Right cardiac atrium (tissue), 5 donors: ENCODE results near the gene SLC51B. TPM values are rescaled to one million over a fixed set of nuclear protein-coding genes. Genes with fewer than 3 reads are reported as not detected.
A peak's percentile ranks its signal among the peaks of the same experiment; 100 is the strongest.
"Not testable (repeated sequence)": the region's sequence is repeated elsewhere in the genome, so short reads cannot be mapped to it uniquely, and the experiment has no call there.

Experiments
- ATAC-seq, 2 donors: fragments of 200-7000 bp; cut with Tn5 transposase; one replicate each; pipeline versions ENCODE4 v1.8.0 to v1.9.1; 2020; ENCODE audit warnings: moderate library complexity in 2 of 2, mild to moderate bottlenecking in 1 of 2
- DNase-seq, 3 donors: peaks; one replicate each; pipeline ENCODE4 v3.0.0-alpha.2; 2020
- H3K27ac ChIP-seq: one replicate; pipeline ENCODE4 v1.5.1; 2013; ENCODE audit warnings: mild to moderate bottlenecking, low read length, control low read depth, moderate library complexity
- H3K27me3 ChIP-seq: one replicate; pipeline ENCODE4 v1.6.1; 2013; ENCODE audit not compliant: control insufficient read depth, insufficient read depth
- H3K4me1 ChIP-seq: one replicate; pipeline ENCODE4 v1.6.1; 2013; ENCODE audit warnings: low read length; ENCODE audit not compliant: control insufficient read depth, insufficient read depth
- H3K4me3 ChIP-seq: one replicate; pipeline ENCODE4 v1.5.1; 2013; ENCODE audit warnings: low read length, control low read depth
- H3K9me3 ChIP-seq: one replicate; pipeline ENCODE4 v1.6.1; 2013; ENCODE audit warnings: low read length; ENCODE audit not compliant: control insufficient read depth
- WGBS: extraction: QIAGEN DNeasy Blood & Tissue Kit; methylation state at CpG from one replicate; pipeline ENCODE4 v1.1.7; 2013; 5-methylcytosine and 5-hydroxymethylcytosine counted together
- intact Hi-C, 4 donors: fragments of 100-400 bp; cut with DNase I; formaldehyde crosslinking; loops; one replicate each; pipeline versions ENCODE4 v1.11.0 to v1.14.0; 2022 to 2023
- polyA plus RNA-seq: library from polyadenylated mRNA; stranded (reverse); fragments of 200-250 nt; gene quantifications from one replicate; pipeline ENCODE4 v1.2.3, GENCODE V29; 2013
- total RNA-seq, 4 donors: library from RNA; stranded (reverse); fragmentation: NEBNext Ultra II Directional; extraction: Animal tissue kit (Norgen Biotek cat#: 25700); gene quantifications; one replicate each; pipeline ENCODE4 v1.2.1, GENCODE V29; 2021
- donor health status: healthy with polysubstance abuse.
- donor health status: DM: no; HTN: yes; CAD: no.
- donor health status: DM: no; HTN: no; CAD: no.
- donor health status: DM: no; HTN: yes; CAD: no; lungs with severe emphysema.
- donor health status: DM: yes; HTN: yes; CAD: no.

The SLC51B gene
- total and polyA plus RNA-seq, 5 donors, result not detected

- WGBS, result 71% methylated on average over 14 of the region's 14 CpGs
- Histone ChIP-seq H3K9me3 (no peaks in the 10 kb centered on the region), H3K27ac (no peak overlapping the region), H3K27me3 (no peaks in the 10 kb centered on the region), H3K4me3 (no peak overlapping the region), H3K4me1 (peaks cover 15% of the 10 kb centered on the region)
- DNase-seq (peak in 2 of 3 donors; percentile 43 to 48), ATAC-seq (peak; percentile 24 to 57)
- intact Hi-C loops, result loop anchor here in 1 of 4 donors (10.0 kb wide), 1 partner anchor 60 kb away; no protein-coding TSS in a partner anchor
Observed at GRCh38 chr15:65094294-65094995, 49.3 kb downstream of the SLC51B start.

GRCh38 chr15:65095011-65095746, 50.0 kb downstream of the SLC51B start:
- Histone ChIP-seq H3K4me3 (no peak overlapping the region), H3K27ac (no peak overlapping the region), H3K9me3 (no peaks in the 10 kb centered on the region), H3K27me3 (no peaks in the 10 kb centered on the region), H3K4me1 (peaks cover 13% of the 10 kb centered on the region)
- WGBS, result 65% methylated on average over 5 of the region's 5 CpGs
- no peak for ATAC-seq
- DNase-seq, result no peak
- intact Hi-C loops, result loop anchor here in 2 of 4 donors (5.0 to 10.0 kb wide), 2 partner anchors 43 to 60 kb away; no protein-coding TSS in a partner anchor

GRCh38 chr15:65095747-65096104, 50.5 kb downstream of the SLC51B start:
- no peak overlapping the region for H3K4me3 ChIP-seq
- no peak for ATAC-seq
- no peak for DNase-seq
- peaks cover 10% of the 10 kb centered on the region for H3K4me1 ChIP-seq
- H3K27ac ChIP-seq, result no peak overlapping the region
- 75% methylated on average over 6 of the region's 6 CpGs for WGBS
- intact Hi-C loops, result loop anchor here in 2 of 4 donors (5.0 to 10.0 kb wide), 2 partner anchors 43 to 61 kb away; no protein-coding TSS in a partner anchor
- H3K27me3 ChIP-seq, result no peaks in the 10 kb centered on the region
- no peaks in the 10 kb centered on the region for H3K9me3 ChIP-seq

- no peak for ATAC-seq
- 86% methylated on average over 6 of the region's 6 CpGs for WGBS
- H3K4me1 ChIP-seq, result peaks cover 10% of the 10 kb centered on the region
- intact Hi-C loops, result loop anchor here in 2 of 4 donors (5.0 to 10.0 kb wide), 2 partner anchors 44 to 62 kb away; no protein-coding TSS in a partner anchor
- no peak overlapping the region for H3K27ac ChIP-seq
- no peaks in the 10 kb centered on the region for H3K27me3 ChIP-seq
- H3K9me3 ChIP-seq, result no peaks in the 10 kb centered on the region
- DNase-seq, result no peak
- no peak overlapping the region for H3K4me3 ChIP-seq
Observed at GRCh38 chr15:65096481-65097385, 51.5 kb downstream of the SLC51B start.

- H3K27me3 ChIP-seq, result no peaks in the 10 kb centered on the region
- ATAC-seq, result no peak
- no peak overlapping the region for H3K27ac ChIP-seq
- no peak overlapping the region for H3K4me3 ChIP-seq
- H3K9me3 ChIP-seq, result no peaks in the 10 kb centered on the region
- intact Hi-C loops, result loop anchor here in 2 of 4 donors (5.0 to 10.0 kb wide), 2 partner anchors 45 to 63 kb away; no protein-coding TSS in a partner anchor
- peaks cover 8% of the 10 kb centered on the region for H3K4me1 ChIP-seq
- 95% methylated on average over 7 of the region's 7 CpGs for WGBS
- DNase-seq, result no peak
Observed at GRCh38 chr15:65097651-65098263, 52.6 kb downstream of the SLC51B start.

- 95% methylated on average over 5 of the region's 5 CpGs for WGBS
- peaks cover 7% of the 10 kb centered on the region for H3K4me1 ChIP-seq
Observed at GRCh38 chr15:65099336-65099735, 54.1 kb downstream of the SLC51B start.

GRCh38 chr15:65099801-65100200, 54.6 kb downstream of the SLC51B start:
- intact Hi-C loops, result loop anchor here (2.0 to 10.0 kb wide), 4 partner anchors 45 to 68 kb away; no protein-coding TSS in a partner anchor
- not testable (repeated sequence) for ATAC-seq

More at GRCh38 chr15:65099336-65099735, 54.1 kb downstream of the SLC51B start:
- Histone ChIP-seq H3K27ac (no peak overlapping the region), H3K27me3 (no peaks in the 10 kb centered on the region), H3K9me3 (no peaks in the 10 kb centered on the region), H3K4me3 (no peak overlapping the region)
- intact Hi-C loops, result loop anchor here in 2 of 4 donors (5.0 to 10.0 kb wide), 2 partner anchors 47 to 65 kb away; no protein-coding TSS in a partner anchor
- no peak for DNase-seq
- no peak for ATAC-seq

GRCh38 chr15:65100442-65100841, 55.3 kb downstream of the SLC51B start:
- DNase-seq, result no peak
- Histone ChIP-seq H3K27ac (no peak overlapping the region), H3K27me3 (no peaks in the 10 kb centered on the region), H3K4me1 (no peaks in the 10 kb centered on the region), H3K9me3 (no peaks in the 10 kb centered on the region), H3K4me3 (no peak overlapping the region)
- ATAC-seq, result no peak
- intact Hi-C loops, result loop anchor here in 3 of 4 donors (2.0 to 5.0 kb wide), 2 partner anchors 46 to 68 kb away; no protein-coding TSS in a partner anchor
- WGBS, result 88% methylated on average over 7 of the region's 7 CpGs

More at GRCh38 chr15:65099801-65100200, 54.6 kb downstream of the SLC51B start:
- not testable (repeated sequence) for H3K9me3 ChIP-seq, H3K4me3 ChIP-seq, H3K27ac ChIP-seq, DNase-seq, H3K27me3 ChIP-seq, H3K4me1 ChIP-seq
- 94% methylated on average over 10 of the region's 10 CpGs for WGBS

- H3K4me3 ChIP-seq, result no peak overlapping the region
- 34% methylated on average over 9 of the region's 9 CpGs for WGBS
- intact Hi-C loops, result loop anchor here in 3 of 4 donors (2.0 to 5.0 kb wide), 2 partner anchors 47 to 69 kb away; no protein-coding TSS in a partner anchor
- DNase-seq (peak; percentile 80 to 92 (median 87)), ATAC-seq (peak; percentile 49 to 53)
- no peaks in the 10 kb centered on the region for H3K9me3 ChIP-seq
- H3K4me1 ChIP-seq, result no peaks in the 10 kb centered on the region
- H3K27ac ChIP-seq, result no peak overlapping the region
- H3K27me3 ChIP-seq, result no peaks in the 10 kb centered on the region
Observed at GRCh38 chr15:65101411-65101890, 56.3 kb downstream of the SLC51B start.
